ENCODE measurements around the gene SHROOM2.

The SHROOM2 gene

DNA sequence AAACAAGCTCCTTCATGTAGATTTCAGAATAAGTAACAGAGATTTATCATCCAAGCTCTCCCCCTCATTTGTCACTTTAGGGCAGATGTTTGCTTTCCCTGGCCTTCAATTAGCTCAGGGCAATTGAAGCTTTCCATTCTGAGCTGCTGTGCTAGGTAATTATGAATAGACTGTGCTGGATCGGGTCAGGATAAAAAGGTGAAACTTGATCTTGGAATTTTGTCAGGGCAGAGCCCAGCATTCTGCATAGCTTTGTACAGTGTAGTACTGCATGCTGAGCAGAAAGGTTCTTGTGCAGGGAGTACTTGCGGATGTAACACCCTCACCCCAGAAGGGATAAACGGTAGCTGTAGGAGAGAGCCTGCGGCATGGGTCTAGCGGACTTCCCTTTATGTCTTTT lies 116.9 kb downstream of the SHROOM2 start:
- peak; percentile 92 for FAIRE-seq

DNA sequence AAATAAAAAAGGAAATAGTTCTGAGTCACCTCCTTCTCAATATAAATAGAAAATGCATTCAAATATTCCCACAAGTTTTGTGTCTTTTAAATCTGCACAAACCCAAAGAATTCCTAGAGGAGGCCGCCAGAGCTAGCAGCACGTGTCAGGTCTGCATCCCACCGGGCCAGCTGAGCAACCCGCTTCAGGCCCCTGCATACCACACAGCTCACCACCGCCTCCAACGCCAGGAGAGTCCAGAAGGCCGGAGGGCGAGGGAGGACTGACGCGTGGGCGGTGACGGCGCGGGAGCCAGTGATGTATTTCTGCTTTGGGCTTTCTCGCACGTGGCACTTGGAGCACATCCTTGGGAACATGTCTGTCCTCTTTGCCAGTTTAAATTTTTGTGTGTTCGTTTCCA lies 119.1 kb downstream of the SHROOM2 start:
- no peak for FAIRE-seq

DNA sequence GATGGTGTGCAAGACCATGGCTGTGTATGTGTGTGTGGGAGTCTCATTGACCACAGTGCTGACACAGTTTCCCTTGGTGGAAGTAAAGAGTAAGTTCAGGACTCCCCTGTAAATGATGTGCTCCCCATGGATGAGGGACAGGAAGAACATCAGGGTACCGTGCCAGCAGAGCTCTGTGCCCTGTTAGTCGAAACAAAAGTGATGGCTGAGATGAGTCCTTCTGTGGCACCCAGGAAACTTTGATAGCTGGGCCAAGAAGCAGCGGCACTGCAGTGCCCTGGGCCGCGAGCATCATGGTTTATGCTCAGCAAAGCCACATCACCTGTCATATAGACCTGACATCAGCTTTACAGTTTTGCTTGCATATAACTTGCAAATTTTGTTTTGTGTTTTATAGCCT lies 119.5 kb downstream of the SHROOM2 start:
- FAIRE-seq: no peak

- no peak for FAIRE-seq
These were observed 120.7 kb downstream of the SHROOM2 start for GRCh38 chrX:9906919-9907318.

DNA sequence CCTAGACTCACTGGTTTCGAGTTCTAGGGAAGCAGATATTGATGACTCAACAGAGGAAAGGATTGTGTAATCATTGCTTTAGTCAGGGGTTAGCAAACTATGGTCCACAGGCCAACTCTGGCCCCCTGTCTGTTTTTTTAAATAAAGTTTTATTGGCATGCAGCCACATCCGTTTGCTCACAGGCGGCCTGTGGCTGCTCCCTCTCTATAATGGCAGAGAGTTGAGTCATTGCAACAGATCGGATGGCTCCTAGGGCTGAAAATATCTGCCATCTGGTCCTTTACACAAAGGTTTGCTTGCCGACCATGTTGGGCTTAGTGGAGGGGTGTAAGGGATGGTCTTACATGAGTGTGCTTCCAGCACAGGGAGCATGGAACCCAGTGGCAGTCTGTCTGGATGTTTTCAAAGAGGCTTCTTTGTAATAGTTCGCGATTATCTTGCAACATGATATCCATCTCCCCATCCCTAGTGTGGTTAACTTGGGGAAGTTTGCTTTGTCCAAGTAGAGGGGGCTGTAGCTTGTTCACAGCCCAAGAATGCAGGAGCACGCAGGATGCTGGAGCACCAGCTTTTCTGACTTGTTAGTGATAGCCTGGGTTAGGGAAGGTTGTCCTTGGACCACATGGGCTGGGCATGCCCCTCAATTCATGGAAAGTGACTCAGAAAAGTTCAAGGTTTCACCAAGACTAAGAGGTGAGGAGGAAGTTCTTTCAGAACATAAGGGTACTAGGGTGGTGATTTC lies 121.6 kb downstream of the SHROOM2 start:
- no peak for FAIRE-seq

DNA sequence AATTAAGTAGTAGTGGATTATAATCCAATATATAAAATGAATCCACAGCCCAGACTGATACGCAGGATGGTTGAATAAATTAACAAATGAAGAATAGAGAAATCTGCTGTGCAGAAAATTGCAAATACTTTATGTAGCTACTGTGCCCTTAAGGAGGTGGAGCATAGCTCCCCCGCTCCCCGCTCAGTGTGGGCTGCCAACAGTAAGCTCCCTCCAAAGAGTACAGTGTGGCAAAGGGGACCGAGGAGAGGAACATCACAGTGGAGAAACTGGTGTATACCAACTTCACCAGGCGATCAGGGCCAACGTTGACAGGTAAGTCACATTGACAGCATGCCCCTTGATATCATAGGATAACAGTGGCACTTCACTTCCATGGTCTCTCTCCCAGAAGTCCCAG lies 123.0 kb downstream of the SHROOM2 start:
- no peak for FAIRE-seq

- no peak for FAIRE-seq
These were observed 125.3 kb downstream of the SHROOM2 start for GRCh38 chrX:9911487-9911886.

- FAIRE-seq: no peak
These were observed 126.3 kb downstream of the SHROOM2 start for GRCh38 chrX:9912351-9913145.

GRCh38 chrX:9913146-9913433 lies 126.9 kb downstream of the SHROOM2 start:
- peak; percentile 89 for FAIRE-seq

GRCh38 chrX:9917861-9918260 lies 131.6 kb downstream of the SHROOM2 start:
- no peak for FAIRE-seq

DNA sequence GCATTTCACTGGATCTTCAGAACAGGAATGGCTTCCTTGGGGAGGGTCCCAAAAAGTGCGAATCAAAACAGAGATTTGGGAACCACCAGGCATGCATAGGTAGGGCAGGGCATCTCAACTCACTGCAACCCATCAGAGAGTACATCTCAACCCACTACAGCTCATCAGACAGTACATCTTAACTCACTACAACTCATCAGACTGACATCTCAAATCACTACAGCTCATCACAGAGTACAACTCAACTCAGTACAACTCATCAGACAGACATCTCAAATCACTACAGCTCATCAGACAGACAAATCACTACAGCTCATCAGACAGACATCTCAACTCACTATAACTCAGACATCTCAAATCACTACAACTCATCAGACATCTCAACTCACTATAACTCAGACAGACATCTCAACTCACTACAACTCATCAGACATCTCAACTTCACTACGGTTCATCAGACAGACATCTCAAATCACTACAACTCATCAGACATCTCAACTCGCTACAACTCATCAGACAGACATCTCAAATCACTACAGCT lies 133.5 kb downstream of the SHROOM2 start:
- no peak for FAIRE-seq

- FAIRE-seq: no peak
These were observed 135.2 kb downstream of the SHROOM2 start for GRCh38 chrX:9921407-9921806.

GRCh38 chrX:9923357-9923756 lies 137.1 kb downstream of the SHROOM2 start:
- no peak for FAIRE-seq

- FAIRE-seq: no peak
These were observed 139.8 kb downstream of the SHROOM2 start for GRCh38 chrX:9926002-9926401.

DNA sequence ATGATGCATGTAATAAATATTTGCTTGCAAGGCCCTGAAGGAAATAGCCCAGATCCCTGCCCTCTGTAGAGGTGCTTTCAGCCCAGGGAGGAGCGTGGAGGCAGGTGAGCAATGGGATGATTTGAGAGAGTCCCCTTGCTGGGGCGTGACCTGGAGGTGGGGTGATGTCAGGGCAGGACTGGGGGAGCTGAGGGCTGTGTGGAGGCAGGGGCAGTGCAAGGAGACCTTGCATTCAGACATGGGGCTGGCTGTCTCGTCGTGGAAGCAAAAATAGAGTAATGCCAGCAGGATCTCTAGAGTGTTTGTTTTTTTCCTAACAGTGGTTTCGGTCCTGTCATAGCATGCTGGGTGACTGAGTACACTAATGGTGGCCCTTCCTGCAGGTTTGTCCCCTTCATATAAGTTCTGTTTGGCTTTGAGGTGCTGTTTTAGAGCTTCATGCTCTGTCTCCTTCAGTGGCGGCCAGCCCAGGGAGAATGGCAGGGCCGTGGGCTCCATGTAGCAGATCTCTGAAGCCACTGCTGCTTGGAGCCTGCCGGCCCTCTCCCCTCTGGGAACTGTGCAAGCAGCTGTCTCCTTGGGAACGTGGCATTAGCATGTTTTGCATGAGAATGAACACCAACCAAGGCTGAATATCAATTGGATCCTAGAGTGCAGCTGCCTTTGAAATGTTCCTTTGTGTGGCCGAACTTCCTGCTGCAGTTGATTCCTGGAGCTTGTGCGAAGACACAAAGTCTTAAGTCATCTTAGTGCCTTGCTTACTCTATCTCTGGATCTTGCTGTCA lies 141.7 kb downstream of the SHROOM2 start:
- FAIRE-seq: no peak

GRCh38 chrX:9935436-9935835 lies 149.2 kb downstream of the SHROOM2 start:
- no peak for FAIRE-seq

- FAIRE-seq: no peak
These were observed 151.5 kb downstream of the SHROOM2 start for GRCh38 chrX:9937761-9938160.

DNA sequence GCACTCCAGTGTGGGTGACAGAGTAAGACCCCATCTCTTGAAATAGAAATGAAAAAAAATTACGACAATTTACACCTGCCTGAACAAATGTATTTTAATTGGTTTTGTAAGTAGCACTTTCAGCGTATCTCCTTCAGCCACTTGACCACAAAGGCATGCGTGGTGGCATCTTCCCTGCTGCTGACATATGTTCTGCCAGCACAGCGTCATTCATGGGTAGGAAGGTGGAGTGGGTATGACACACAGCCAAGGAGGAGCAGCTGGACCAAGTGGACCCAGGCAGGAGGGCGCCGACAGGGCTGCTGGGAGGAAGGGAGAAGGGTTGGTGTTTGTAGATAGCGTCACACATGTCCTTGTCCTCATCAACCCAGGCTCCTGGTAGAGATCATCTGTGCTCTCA lies 152.3 kb downstream of the SHROOM2 start:
- FAIRE-seq: no peak

DNA sequence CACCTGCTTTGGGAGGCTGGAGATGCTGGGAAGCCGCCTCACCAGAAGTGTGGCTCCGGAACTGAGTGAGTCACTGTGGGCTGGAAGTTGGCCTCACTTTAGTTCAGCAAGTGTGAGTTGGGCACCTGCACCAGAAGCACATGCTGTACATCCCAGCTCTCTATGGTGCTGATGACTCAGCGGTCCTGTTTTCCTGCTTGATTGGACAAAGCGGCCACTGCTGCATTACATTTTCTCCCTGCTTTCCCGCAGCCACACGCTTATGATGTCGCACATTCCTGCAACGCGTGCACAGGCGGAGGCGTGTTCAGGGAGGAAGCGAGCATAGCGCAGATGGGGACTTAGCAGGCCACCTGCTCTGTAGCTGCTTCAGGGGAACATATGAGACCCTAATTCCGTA lies 154.2 kb downstream of the SHROOM2 start:
- no peak for FAIRE-seq

DNA sequence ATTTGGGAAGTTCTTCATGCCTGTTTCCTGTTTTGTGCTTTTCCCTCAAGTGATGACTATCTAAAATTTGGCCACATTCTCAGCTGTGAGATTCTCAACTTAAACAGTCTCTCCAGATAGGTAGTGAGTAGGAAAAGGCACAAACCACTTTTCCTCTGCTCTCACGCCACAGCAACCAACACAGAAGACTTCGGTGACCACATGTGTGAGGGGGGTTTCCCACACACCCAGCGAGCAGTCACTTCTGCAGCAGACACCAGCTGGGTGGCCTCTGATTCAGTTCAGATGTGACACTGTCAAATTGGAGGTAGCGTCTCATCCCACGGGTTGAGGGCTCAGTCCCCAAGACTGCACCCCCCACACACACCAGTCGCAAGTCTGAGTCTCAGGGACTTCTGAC lies 155.9 kb downstream of the SHROOM2 start:
- no peak for FAIRE-seq

- FAIRE-seq: no peak
These were observed 157.2 kb downstream of the SHROOM2 start for GRCh38 chrX:9943420-9943819.

DNA sequence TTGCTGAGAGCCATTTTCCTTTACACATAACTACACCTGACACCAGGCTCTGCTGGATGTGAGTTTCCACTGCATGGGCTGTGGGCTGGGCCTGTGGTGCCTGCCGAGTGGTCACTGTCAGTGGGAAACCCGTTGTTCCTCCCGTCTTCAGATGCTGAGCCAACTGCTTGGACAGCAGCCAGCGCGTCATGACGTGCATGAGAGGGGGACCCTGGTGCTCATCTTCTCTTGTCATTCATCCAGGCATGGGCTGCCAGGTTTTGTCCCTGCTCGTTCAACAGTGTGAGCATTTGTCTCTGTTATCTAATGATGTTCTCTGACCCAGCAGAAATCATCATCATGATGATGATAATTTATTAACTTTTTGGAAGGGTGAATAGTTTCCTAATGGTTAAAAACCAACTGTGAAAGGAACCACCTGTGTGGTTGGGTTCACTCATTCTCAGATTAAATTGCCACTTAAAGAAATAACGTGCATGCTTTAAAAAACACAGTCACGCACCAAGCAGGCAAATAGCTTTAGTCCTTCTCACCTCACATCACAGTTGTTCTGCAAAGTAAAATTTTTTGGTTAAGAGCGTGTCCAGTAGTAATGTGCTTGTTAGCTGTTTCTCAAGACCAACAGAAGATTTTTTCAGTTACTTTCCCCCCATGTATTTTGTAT lies 161.0 kb downstream of the SHROOM2 start:
- FAIRE-seq: no peak

GRCh38 chrX:9948406-9948805 lies 162.2 kb downstream of the SHROOM2 start:
- peak; percentile 72 for FAIRE-seq
